Left ventricle myocardium superior (tissue), 1 donor: Measurements from ENCODE around the gene ZNF511. TPM values are rescaled to one million over a fixed set of nuclear protein-coding genes. Genes with fewer than 3 reads are reported as not detected.
A peak's percentile ranks its signal among the peaks of the same experiment; 100 is the strongest.

Source experiments
- ATAC-seq: fragments of 200-7000 bp; cut with Tn5 transposase; one replicate; pipeline ENCODE4 v1.9.1; 2020; ENCODE audit warnings: mild to moderate bottlenecking, moderate library complexity
- DNase-seq: peaks from one replicate; pipeline ENCODE4 v3.0.0-alpha.2; 2020
- intact Hi-C: fragments of 100-400 bp; cut with micrococcal nuclease; formaldehyde crosslinking; loops from one replicate; pipeline ENCODE4 v1.11.0; 2022
- total RNA-seq: library from RNA; stranded (reverse); fragmentation: NEBNext Ultra II Directional; extraction: Animal tissue kit (Norgen Biotek cat#: 25700); gene quantifications from one replicate; pipeline ENCODE4 v1.2.1, GENCODE V29; 2021
- donor health status: DM: no; HTN: yes; CAD: no; lungs with severe emphysema.

ZNF511 gene
- total RNA-seq, 1 donor from 2014 or later: 45.1 TPM

GRCh38 chr10:133286366-133286765, 22.3 kb upstream of the ZNF511 start:
- DNase-seq (no peak), ATAC-seq (no peak)
- intact Hi-C loops: no loop called here

- DNase-seq (no peak), ATAC-seq (no peak)
- intact Hi-C loops: no loop called here
Measured at GRCh38 chr10:133287832-133288500, 20.7 kb upstream of the ZNF511 start.

- DNase-seq: no peak
- intact Hi-C loops: no loop called here
- ATAC-seq: no peak
Measured at GRCh38 chr10:133289761-133290160, 19.0 kb upstream of the ZNF511 start.

- ATAC-seq (no peak), DNase-seq (no peak)
- intact Hi-C loops: no loop called here
Measured at GRCh38 chr10:133292919-133293809, 15.6 kb upstream of the ZNF511 start.

- no peak for ATAC-seq
- intact Hi-C loops: no loop called here
- DNase-seq: no peak
Measured at GRCh38 chr10:133293810-133294119, 14.9 kb upstream of the ZNF511 start.

- ATAC-seq (no peak), DNase-seq (no peak)
- intact Hi-C loops: no loop called here
Measured at GRCh38 chr10:133294189-133294588, 14.5 kb upstream of the ZNF511 start.

- no peak for ATAC-seq
- no peak for DNase-seq
- intact Hi-C loops: no loop called here
Measured at GRCh38 chr10:133295426-133296320, 13.0 kb upstream of the ZNF511 start.

GRCh38 chr10:133297504-133297903, 11.2 kb upstream of the ZNF511 start:
- no peak for ATAC-seq
- intact Hi-C loops: no loop called here
- no peak for DNase-seq

GRCh38 chr10:133298466-133298865, 10.2 kb upstream of the ZNF511 start:
- ATAC-seq (no peak), DNase-seq (peak; percentile 9)
- intact Hi-C loops: no loop called here

GRCh38 chr10:133299224-133299623, 9.5 kb upstream of the ZNF511 start:
- intact Hi-C loops: no loop called here
- ATAC-seq: no peak
- peak; percentile 15 for DNase-seq

GRCh38 chr10:133299738-133300137, 9.0 kb upstream of the ZNF511 start:
- ATAC-seq (no peak), DNase-seq (peak; percentile 23)
- intact Hi-C loops: no loop called here

GRCh38 chr10:133302230-133302629, 6.5 kb upstream of the ZNF511 start:
- DNase-seq (peak; percentile 23), ATAC-seq (no peak)
- intact Hi-C loops: no loop called here

GRCh38 chr10:133303206-133303605, 5.5 kb upstream of the ZNF511 start:
- DNase-seq: no peak
- intact Hi-C loops: no loop called here
- no peak for ATAC-seq

GRCh38 chr10:133306097-133306476, 2.6 kb upstream of the ZNF511 start:
- intact Hi-C loops: no loop called here
- DNase-seq (no peak), ATAC-seq (no peak)

- intact Hi-C loops: no loop called here
- DNase-seq (no peak), ATAC-seq (no peak)
Measured at GRCh38 chr10:133306941-133307379, 1.8 kb upstream of the ZNF511 start.

GRCh38 chr10:133307776-133308420, 816 bp upstream of the ZNF511 start:
- ATAC-seq (peak; percentile 30), DNase-seq (peak; percentile 83)
- intact Hi-C loops: no loop called here

- intact Hi-C loops: no loop called here
- DNase-seq (peak; percentile 96), ATAC-seq (peak; percentile 95)
Measured at GRCh38 chr10:133309100-133309719, 496 bp downstream of the ZNF511 start.

GRCh38 chr10:133309720-133310398, 1.1 kb downstream of the ZNF511 start:
- peak; percentile 58 for DNase-seq

More at GRCh38 chr10:133309720-133310398, 1.1 kb downstream of the ZNF511 start:
- ATAC-seq: no peak
- intact Hi-C loops: no loop called here
